ENCODE measurements around the gene APBB1IP.
"Not testable (repeated sequence)": the region's sequence is repeated elsewhere in the genome, so short reads cannot be mapped to it uniquely, and the experiment has no call there.

APBB1IP gene

GRCh38 chr10:26573674-26574073, 135.5 kb downstream of the APBB1IP start:
- DNase-seq (ENCODE audit: low read depth), result no peak
- H3K4me3 ChIP-seq (ENCODE audit: low read length), result no peak overlapping the region
- TF ChIP-seq CTCF (conservative IDR thresholded peaks at IDR 0.05; ENCODE audit: low read depth, low read length), result peak; percentile 51

GRCh38 chr10:26574783-26575182, 136.6 kb downstream of the APBB1IP start:
- no peak for DNase-seq (ENCODE audit: low read depth)
- TF ChIP-seq CTCF (conservative IDR thresholded peaks at IDR 0.05; ENCODE audit: low read depth, low read length), result no peak
- no peak overlapping the region for H3K4me3 ChIP-seq (ENCODE audit: low read length)

- DNase-seq (ENCODE audit: low read depth); H3K4me3 ChIP-seq (ENCODE audit: low read length): not testable (repeated sequence)
Measured at GRCh38 chr10:26578371-26578770, 140.2 kb downstream of the APBB1IP start.

GRCh38 chr10:26579256-26580063, 141.3 kb downstream of the APBB1IP start:
- H3K4me3 ChIP-seq (ENCODE audit: low read length), result no peak overlapping the region
- no peak for TF ChIP-seq CTCF (conservative IDR thresholded peaks at IDR 0.05; ENCODE audit: low read depth, low read length)
- DNase-seq (ENCODE audit: low read depth), result no peak

- no peak overlapping the region for H3K4me3 ChIP-seq (ENCODE audit: low read length)
- no peak for DNase-seq (ENCODE audit: low read depth)
- no peak for TF ChIP-seq CTCF (conservative IDR thresholded peaks at IDR 0.05; ENCODE audit: low read depth, low read length)
Measured at GRCh38 chr10:26586211-26586610, 148.1 kb downstream of the APBB1IP start.

GRCh38 chr10:26588611-26589010, 150.5 kb downstream of the APBB1IP start:
- no peak for DNase-seq (ENCODE audit: low read depth)
- no peak for TF ChIP-seq CTCF (conservative IDR thresholded peaks at IDR 0.05; ENCODE audit: low read depth, low read length)
- no peak overlapping the region for H3K4me3 ChIP-seq (ENCODE audit: low read length)

- not testable (repeated sequence) for H3K4me3 ChIP-seq (ENCODE audit: low read length); DNase-seq (ENCODE audit: low read depth)
Measured at GRCh38 chr10:26589813-26590212, 151.7 kb downstream of the APBB1IP start.

GRCh38 chr10:26593896-26594295, 155.8 kb downstream of the APBB1IP start:
- H3K4me3 ChIP-seq (ENCODE audit: low read length), result no peak overlapping the region
- no peak for TF ChIP-seq CTCF (conservative IDR thresholded peaks at IDR 0.05; ENCODE audit: low read depth, low read length)
- DNase-seq (ENCODE audit: low read depth), result no peak

- H3K4me3 ChIP-seq (ENCODE audit: low read length); DNase-seq (ENCODE audit: low read depth): not testable (repeated sequence)
Measured at GRCh38 chr10:26603283-26603682, 165.1 kb downstream of the APBB1IP start.

GRCh38 chr10:26604320-26605093, 166.4 kb downstream of the APBB1IP start:
- not testable (repeated sequence) for DNase-seq (ENCODE audit: low read depth); H3K4me3 ChIP-seq (ENCODE audit: low read length)
